ENCODE data around the gene PAFAH2.

DNA sequence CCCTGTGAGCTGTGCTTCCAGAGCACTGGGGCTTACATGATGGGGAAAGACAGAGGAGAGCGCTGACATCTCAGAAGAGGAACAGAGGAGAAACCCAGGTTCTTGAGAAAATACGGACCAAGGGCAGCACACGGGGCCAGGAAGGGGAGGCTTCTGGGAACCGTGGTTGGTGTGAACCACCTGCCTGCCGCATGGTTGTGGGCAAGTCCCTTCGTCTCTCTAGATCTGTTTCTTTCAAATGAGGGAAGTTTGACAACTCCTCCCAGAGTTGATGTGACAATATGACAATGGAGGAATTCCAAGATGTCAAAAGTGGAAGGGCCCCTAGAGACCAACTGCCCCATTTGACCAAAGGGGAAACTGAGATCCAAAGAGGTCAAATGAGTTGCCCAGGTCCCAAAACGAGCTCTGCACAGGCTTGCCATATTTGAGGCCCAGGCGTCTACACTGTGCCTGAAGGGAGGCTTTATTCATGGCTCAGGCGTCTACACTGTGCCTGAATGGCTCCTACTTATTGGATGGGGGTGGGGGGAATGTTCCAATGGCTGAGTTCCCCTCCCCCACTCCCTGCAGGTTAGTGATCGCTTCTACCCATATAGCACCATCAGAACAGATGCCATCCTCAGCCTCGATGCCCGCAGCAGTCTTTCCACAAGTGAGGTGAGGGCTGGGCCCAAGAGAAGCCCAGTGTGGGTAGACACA, 34.9 kb upstream of the PAFAH2 start:
- TF ChIP-seq, protein P1, sequence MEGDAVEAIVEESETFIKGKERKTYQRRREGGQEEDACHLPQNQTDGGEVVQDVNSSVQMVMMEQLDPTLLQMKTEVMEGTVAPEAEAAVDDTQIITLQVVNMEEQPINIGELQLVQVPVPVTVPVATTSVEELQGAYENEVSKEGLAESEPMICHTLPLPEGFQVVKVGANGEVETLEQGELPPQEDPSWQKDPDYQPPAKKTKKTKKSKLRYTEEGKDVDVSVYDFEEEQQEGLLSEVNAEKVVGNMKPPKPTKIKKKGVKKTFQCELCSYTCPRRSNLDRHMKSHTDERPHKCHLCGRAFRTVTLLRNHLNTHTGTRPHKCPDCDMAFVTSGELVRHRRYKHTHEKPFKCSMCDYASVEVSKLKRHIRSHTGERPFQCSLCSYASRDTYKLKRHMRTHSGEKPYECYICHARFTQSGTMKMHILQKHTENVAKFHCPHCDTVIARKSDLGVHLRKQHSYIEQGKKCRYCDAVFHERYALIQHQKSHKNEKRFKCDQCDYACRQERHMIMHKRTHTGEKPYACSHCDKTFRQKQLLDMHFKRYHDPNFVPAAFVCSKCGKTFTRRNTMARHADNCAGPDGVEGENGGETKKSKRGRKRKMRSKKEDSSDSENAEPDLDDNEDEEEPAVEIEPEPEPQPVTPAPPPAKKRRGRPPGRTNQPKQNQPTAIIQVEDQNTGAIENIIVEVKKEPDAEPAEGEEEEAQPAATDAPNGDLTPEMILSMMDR (IDR thresholded peaks at IDR 0.05; ENCODE audit: insufficient read depth, low read length): no peak
- no peak for TF ChIP-seq POLR2AphosphoS5 (IDR thresholded peaks at IDR 0.05; ENCODE audit: low read depth)
- no peak for TF ChIP-seq GABPA (IDR thresholded peaks at IDR 0.05; ENCODE audit: low read depth)

Data from HL-60 (cell line).